HepG2 (cell line): ENCODE data around the gene ESPN. TPM values are rescaled to one million over a fixed set of nuclear protein-coding genes. Genes with fewer than 3 reads are reported as not detected.

Experiments used
- IKZF5 ChIP-seq: IDR thresholded peaks from 2 replicates; pipeline ENCODE4 v1.6.1; 2018; ENCODE audit warnings: missing genetic modification reagents, mild to moderate bottlenecking, missing compliant biosample characterization
- LBX2 ChIP-seq: sonication (generic); formaldehyde crosslinking; IDR thresholded peaks from 2 replicates; pipeline ENCODE4 v1.5.0; 2020; ENCODE audit warnings: missing genetic modification reagents, mild to moderate bottlenecking, borderline replicate concordance
- MNT ChIP-seq: fragments of 450-650 bp; IDR thresholded peaks from 2 replicates; pipeline ENCODE4 v1.6.1; 2016
- NKX3-1 ChIP-seq: sonication (generic); formaldehyde crosslinking; IDR thresholded peaks from 2 replicates; pipeline ENCODE4 v1.5.0; 2020; ENCODE audit warnings: missing genetic modification reagents
- NR2F2 ChIP-seq: IDR thresholded peaks from 2 replicates; pipeline ENCODE4 v1.6.1; 2012; ENCODE audit warnings: low read depth, inconsistent platforms, borderline replicate concordance
- RXRA ChIP-seq: sonication (generic); formaldehyde crosslinking; IDR thresholded peaks from 2 replicates; pipeline ENCODE4 v1.5.1; 2020; ENCODE audit warnings: missing genetic modification reagents
- SALL1 ChIP-seq: sonication (generic); formaldehyde crosslinking; IDR thresholded peaks from 2 replicates; pipeline ENCODE4 v1.8.0; 2022; ENCODE audit warnings: mild to moderate bottlenecking, missing genetic modification reagents
- SP5 ChIP-seq: IDR thresholded peaks from 2 replicates; pipeline ENCODE4 v1.6.1; 2016; ENCODE audit warnings: low read depth, borderline replicate concordance
- TOE1 ChIP-seq: sonication (generic); formaldehyde crosslinking; IDR thresholded peaks from 2 replicates; pipeline ENCODE4 v1.4.0; 2020; ENCODE audit warnings: mild to moderate bottlenecking, missing genetic modification reagents
- ZFP91 ChIP-seq: sonication (generic); formaldehyde crosslinking; IDR thresholded peaks from 2 replicates; pipeline ENCODE4 v1.9.0; 2022; ENCODE audit warnings: missing genetic modification reagents, mild to moderate bottlenecking, borderline replicate concordance
- ZFX ChIP-seq: sonication (generic); formaldehyde crosslinking; IDR thresholded peaks from 2 replicates; pipeline ENCODE4 v1.4.0; 2020; ENCODE audit warnings: mild to moderate bottlenecking, low read depth, missing genetic modification reagents, moderate library complexity
- ZKSCAN8 ChIP-seq: IDR thresholded peaks from 2 replicates; pipeline ENCODE4 v1.6.1; 2016; ENCODE audit warnings: borderline replicate concordance, missing genetic modification reagents, missing compliant biosample characterization
- ZNF121 ChIP-seq: sonication (generic); formaldehyde crosslinking; IDR thresholded peaks from 2 replicates; pipeline ENCODE4 v1.5.0; 2020; ENCODE audit warnings: mild to moderate bottlenecking, missing genetic modification reagents
- ZNF512 ChIP-seq: sonication (generic); formaldehyde crosslinking; IDR thresholded peaks from 2 replicates; pipeline ENCODE4 v1.4.0; 2020; ENCODE audit warnings: mild to moderate bottlenecking, missing genetic modification reagents
- ZNF639 ChIP-seq: conservative IDR thresholded peaks from 2 replicates; pipeline ENCODE4 v1.6.1; 2018; ENCODE audit warnings: missing genetic modification reagents
- ZNF678 ChIP-seq: sonication (generic); formaldehyde crosslinking; IDR thresholded peaks from 2 replicates; pipeline ENCODE4 v1.4.0; 2020; ENCODE audit warnings: mild to moderate bottlenecking, missing genetic modification reagents
- ZNF850 ChIP-seq: sonication (generic); formaldehyde crosslinking; conservative IDR thresholded peaks from 2 replicates; pipeline ENCODE4 v1.9.0; 2021; ENCODE audit warnings: mild to moderate bottlenecking, missing genetic modification reagents
- ZXDC ChIP-seq: sonication (generic); formaldehyde crosslinking; IDR thresholded peaks from 2 replicates; pipeline ENCODE4 v1.5.0; 2020; ENCODE audit warnings: mild to moderate bottlenecking, missing genetic modification reagents
- polyA plus RNA-seq, 8 experiments: library from polyadenylated mRNA; depleted of rRNA in 3 of 8; stranded (reverse) in 7 of 8; unstranded in 1 of 8; fragments of >200 nt; fragmentation: Illumina TruSeq in 4 of 8; extraction: Trizol in 4 of 8; gene quantifications; 2 replicates each; pipeline versions ENCODE4 v1.2.1 to v1.2.3, GENCODE V29; 2011 to 2016; ENCODE audit warnings: low read depth in 4 of 8, missing spikeins in 1 of 8, mixed read lengths in 1 of 8; ENCODE audit not compliant: insufficient read depth in 1 of 8
- total RNA-seq, 5 experiments: library from RNA; depleted of rRNA; stranded (reverse); fragments of >200 nt; fragmentation: Illumina TruSeq; extraction: Trizol; gene quantifications; 2 replicates each; pipeline ENCODE4 v1.2.3, GENCODE V29; 2016; ENCODE audit warnings: low read depth in 1 of 5

The ESPN gene
- total and polyA plus RNA-seq, 2 of the 13 experiments (the other 11 are each of a cell fraction or from before 2014, with no cell fraction given) = 48.6 to 54.2 TPM

GRCh38 chr1:6475381-6476133, 51.0 kb downstream of the ESPN start (continued):
- TF ChIP-seq ZFP91 (peak; percentile 53; the same call in 1 of the 2 replicates), ZNF512 (CRISPR knock-in tag) (no peak), ZKSCAN8 (CRISPR knock-in tag) (no peak), TOE1 (no peak), IKZF5 (CRISPR knock-in tag) (0 out of 2 replicates have a peak, but pooled peaks have one; percentile 25), LBX2 (CRISPR knock-in tag) (no peak), NR2F2 (no peak), ZNF850 (CRISPR knock-in tag) (no peak), ZFX (CRISPR knock-in tag) (peak; percentile 23; the same call in 1 of the 2 replicates), RXRA (CRISPR knock-in tag) (peak; percentile 53; the same call in 1 of the 2 replicates), ZNF678 (CRISPR knock-in tag) (no peak), ZXDC (no peak), ZNF639 (no peak), SP5 (CRISPR knock-in tag) (no peak), MNT (no peak), NKX3-1 (CRISPR knock-in tag) (no peak), ZNF121 (CRISPR knock-in tag) (no peak), SALL1 (CRISPR knock-in tag) (peak; percentile 48; the same call in 1 of the 2 replicates)
